Pulmonary artery endothelial cell (primary cell): ENCODE results near the gene NDUFS2. TPM values are rescaled to one million over a fixed set of nuclear protein-coding genes. Genes with fewer than 3 reads are reported as not detected.
"Not testable (repeated sequence)": the region's sequence is repeated elsewhere in the genome, so short reads cannot be mapped to it uniquely, and the experiment has no call there.

Experiments
- DNase-seq: peaks from one replicate; pipeline ENCODE4 v3.0.0-alpha.2; 2011; ENCODE audit warnings: low read depth, low spot score
- total RNA-seq: library from RNA; depleted of rRNA; stranded (reverse); fragments of >200 nt; gene quantifications from 2 replicates; pipeline ENCODE4 v1.2.3, GENCODE V29; 2014

NDUFS2 gene
- total RNA-seq, 1 donor from 2014 or later: 232 TPM

DNA sequence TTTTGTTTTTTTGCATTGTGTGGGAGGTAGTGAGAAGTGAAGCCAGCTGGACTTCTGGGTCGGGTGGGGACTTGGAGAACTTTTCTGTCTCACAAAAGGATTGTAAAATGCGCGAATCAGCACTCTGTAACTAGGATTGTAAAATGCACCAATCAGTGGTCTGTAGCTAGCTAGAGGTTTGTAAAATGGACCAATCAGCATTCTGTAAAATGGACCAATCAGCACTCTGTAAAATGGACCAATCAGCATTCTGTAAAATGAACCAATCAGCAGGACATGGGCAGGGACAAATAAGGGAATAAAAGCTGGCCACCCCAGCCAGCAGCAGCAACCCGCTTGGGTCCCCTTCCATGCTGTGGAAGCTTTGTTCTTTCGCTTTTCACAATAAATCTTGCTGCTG lies 47.9 kb downstream of the NDUFS2 start:
- DNase-seq: not testable (repeated sequence)

DNA sequence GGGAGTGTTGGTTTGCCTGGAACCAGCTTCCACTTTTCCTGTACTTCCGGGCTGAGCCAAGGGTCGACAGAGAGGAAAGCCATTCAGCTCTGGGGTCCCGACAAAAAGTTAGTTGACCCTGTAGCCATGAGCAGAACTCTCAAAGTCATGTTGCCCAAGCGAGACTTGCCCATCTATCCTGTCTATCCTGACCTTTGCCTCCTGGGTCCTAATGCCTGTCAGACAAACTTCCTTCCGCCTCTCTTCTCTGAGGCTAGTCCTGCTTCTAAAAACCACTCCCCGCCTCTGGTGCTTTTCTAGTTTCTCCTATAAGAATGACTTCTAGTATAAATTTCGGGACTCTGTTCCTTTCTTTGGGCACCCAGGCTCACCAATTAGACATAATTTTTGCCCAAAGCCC lies 48.7 kb downstream of the NDUFS2 start:
- no peak for DNase-seq

DNA sequence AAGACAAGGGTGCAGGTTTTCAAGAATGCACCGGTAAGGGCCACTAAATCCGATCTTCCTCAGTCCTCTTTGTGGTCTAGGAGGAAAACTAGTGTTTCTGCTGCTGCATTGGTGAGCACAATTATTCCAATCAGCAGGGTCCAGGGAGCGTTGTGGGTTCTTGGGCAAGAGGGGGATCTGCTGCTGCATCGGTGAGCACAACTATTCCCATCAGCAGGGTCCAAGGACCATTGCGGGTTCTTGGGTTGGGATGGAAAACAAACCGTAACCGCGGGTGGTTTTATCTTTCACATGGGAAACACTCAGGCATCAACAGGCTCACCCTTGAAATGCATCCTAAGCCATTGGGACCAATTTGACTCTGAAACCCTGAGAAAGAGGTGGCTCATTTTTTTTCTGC lies 49.4 kb downstream of the NDUFS2 start:
- DNase-seq: no peak

DNA sequence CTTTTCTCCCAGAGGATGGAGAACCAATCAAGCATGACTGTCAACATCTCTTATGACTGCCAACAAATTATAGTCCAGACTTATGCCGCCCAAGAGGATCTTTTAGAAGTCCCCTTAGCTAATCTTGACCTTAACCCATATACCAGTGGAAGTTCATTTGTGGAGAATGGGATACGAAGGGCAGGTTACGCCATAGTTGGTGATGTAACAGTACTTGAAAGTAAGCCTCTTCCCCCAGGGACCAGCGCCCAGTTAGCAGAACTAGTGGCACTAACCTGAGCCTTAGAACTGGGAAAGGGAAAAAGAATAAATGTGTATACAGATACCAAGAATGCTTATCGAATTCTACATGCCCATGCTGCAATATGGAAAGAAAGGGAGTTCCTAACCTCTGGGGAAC lies 53.1 kb downstream of the NDUFS2 start:
- not testable (repeated sequence) for DNase-seq

DNA sequence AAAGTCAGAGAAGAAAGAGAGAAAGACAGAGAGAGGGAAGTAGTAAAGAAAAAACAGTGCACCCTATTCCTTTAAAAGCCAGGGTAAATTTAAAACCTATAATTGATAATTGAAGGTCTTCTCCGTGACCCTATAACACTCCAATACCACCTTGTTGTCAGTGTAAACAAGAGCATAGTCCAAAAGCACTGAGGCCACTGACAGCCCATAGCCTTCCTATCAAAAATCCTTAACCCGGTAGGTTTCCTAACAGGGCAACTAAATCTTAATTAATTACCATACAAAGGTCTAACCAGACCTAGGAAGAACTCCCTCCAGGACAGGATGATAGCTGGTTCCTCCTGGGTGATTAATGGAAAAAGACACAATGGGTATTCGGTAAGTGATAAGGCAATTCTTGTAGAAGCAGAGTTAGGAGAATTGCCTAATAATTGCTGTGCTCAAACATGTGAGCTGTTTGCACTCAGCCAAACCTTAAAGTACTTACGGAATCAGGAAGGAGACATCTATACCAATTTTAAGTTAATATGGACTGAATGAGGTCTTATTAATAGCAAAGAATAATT lies 53.9 kb downstream of the NDUFS2 start:
- DNase-seq: not testable (repeated sequence)

DNA sequence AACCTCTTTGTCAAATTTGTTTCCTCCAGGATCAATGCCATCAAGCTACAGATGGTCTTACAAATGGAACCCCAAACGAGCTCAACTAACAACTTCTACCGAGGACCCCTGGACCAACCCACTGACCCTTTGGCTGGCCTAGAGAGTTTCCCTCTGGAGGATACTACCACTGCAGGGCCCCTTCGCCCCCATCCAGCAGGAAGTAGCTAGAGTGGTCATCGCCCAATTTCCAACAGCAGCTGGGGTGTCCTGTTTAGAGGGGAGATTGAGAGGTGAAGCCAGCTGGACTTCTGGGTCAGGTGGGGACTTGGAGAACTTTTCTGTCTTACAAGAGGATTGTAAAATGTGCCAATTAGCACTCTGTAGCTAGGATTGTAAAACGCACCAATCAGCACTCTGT lies 54.9 kb downstream of the NDUFS2 start:
- DNase-seq: not testable (repeated sequence)

DNA sequence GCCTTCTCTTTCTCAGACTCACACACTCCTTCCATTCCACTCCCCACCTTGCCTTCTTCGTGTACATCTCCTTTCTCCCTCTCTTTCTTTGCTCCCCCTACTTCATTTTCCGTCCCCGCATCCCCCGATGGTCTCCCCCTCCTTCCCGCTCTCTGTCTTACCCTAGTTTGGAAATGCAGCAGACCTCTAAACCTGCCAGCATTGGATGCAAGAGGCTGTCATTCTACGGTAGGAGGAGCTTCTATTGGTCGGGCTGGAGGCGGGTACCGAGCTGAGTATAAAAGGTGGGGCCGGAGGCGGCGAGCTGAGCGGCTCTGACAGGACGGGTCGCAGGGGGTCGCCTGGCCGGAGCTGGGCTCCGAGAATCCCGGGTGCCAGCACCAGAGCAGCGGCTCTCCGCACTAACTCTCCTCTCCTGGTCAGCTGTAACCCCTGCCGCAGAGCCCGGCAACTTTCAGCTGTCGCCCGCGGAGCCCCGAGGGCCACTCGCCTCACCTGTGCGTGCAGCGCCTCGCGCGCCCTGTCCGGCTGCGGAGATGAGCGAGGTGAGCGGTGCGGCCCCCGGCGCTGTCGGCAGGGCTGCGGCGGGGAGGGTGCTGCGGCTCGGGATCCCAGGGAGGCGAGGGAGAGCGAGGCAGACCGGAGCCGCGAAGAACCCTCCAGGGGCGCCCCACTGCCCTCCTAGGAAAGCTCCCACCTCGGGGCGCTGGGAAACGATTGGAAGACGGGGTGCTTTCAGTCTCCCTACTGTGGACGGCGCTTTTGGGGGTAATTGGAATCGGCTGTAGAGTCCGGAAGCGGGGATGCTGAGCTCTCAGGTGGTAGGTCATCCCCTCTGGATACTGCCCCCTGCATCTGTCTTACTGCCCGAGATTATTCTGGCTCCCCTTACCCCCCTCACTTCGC lies 56.5 kb downstream of the NDUFS2 start, which contains the start of gene PCP4L1:
PCP4L1 (plus strand) TSS at position 307 of the 906 bp plus-strand sequence; CDS start at position 537, 230 bp downstream.
- DNase-seq: no peak

DNA sequence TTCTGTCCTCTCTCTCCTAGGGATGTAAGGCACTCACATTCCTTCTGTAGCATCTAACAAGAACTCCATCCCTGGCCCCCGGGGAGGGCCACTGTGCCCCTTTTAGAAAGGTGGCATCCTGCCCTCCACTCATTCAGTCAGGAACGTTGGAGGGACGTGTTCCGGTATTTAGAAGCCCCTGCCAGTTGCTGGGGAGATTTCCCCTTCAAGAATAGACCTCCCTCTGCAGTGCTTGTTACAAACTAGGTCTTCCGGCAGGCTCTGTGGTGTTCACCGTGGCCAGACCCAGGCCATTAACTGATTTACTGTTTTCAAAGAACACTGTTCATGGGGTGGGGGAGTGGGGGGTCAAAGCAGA lies 57.2 kb downstream of the NDUFS2 start:
- DNase-seq: no peak

DNA sequence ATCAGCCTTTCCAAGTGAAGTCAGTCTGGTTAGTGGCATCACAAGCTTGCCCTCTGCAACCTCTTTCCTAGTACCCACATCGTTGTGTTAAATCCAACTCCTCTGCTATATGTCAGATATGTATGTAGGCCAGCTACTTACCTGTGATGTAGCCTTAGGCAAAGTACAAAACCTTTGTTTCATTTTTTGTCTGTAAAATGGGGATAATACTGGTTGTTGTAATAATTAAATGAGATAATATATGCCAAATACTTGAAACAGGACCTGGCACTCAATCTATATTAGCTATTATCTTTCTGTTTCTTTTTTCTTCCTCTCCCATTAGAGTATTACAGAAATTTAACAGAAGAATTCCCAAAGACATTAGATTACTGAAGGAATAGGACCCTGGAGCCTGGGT lies 57.6 kb downstream of the NDUFS2 start:
- DNase-seq: no peak

DNA sequence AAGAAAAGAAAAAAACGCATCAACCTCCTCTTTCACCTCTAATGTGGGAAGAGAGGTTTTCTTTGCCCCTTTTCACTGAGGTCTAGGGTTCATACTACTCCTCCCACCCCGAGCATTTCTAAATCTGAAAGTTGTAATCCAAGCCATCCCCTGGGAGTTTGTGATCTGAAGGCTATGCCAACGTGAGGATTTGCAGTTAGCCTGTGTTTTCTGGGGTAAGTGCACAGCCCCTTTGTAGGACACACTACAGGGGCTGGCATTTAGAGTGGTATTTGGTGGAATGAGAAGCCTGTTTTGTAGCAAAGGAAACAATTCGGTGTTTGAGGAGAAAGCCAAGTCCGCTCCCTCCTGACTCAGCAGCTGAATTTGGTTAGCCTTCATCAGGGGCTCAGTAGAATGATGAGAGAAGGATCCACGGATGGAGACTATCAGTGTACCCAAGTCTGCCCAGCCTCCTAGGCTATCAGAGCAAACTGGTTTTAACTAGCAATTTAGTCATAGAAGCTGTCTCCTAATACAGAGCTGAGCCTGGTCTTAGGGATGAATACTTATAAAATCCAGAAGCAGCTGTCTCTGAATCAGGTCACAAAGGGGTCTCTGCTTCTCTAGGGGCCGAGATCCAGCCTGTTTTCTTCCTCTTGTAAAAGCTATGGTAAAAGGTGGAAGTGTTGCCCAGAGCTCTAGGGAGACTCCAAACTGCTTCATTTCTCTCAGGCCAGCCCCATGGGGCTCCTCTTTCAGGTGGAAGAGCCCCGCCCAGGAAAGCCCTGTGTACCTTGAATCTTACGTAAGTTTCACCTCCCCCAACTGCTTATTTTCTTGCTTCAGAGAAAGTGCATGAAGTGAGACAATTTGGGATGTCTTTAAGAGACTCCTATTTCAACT lies 58.5 kb downstream of the NDUFS2 start:
- no peak for DNase-seq

DNA sequence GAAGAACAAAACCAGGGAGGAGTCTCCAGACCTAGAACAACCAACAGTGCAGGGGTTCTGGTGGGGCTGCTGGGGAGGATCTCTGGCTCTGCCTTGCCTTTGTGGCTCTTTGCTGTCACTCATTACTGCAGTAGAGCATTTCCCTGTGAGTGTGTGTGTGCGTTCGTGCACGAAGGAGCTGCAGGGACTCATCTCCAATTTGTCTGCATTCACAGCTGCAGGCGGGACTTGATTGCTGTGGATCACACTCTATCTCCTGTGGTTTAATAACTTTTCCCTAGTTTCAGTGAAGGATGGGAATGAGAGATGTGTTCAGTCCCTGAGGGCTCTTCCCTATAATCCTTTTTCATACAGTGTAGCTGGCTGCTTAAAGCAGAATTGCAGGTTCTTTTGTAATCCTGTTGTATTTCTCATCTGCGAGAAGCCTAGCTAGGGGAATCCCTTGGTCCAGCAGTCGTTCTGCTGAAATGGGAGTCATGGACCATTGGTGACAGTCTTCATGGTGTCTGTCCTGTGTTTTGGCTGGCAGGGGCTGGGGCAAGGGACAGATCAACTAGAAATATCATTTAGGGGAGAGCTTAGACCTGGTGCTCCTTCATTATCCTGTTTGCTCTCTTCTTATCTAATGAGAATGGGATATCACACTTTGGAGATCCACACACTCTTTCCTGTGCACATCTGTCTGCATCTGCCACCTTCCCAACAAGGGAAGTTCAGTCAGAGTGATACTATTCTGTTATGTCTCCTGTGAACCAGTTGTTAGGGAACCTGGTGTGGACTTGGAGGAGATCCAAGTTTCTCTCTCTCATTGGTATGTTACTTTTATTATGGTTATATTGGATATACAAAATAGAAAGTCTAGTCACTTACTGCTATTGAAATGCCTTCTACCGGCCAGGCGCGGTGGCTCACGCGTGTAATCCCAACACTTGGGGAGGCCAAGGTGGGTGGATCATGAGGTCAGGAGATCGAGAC lies 59.4 kb downstream of the NDUFS2 start:
- DNase-seq: no peak

Other genes with a start within 250 kb of the NDUFS2 start
- gene ITLN2, start 247.6 kb upstream of the NDUFS2 start, total RNA-seq: not detected in 2 replicates
- gene F11R, start 181.2 kb upstream of the NDUFS2 start, total RNA-seq: 242 and 246 TPM in 2 replicates
- 19.1 and 44.2 TPM in 2 replicates for gene TSTD1, start 163.4 kb upstream of the NDUFS2 start, total RNA-seq
- gene USF1, start 156.4 kb upstream of the NDUFS2 start, total RNA-seq: 95.7 and 127 TPM in 2 replicates
- gene ARHGAP30, start 132.5 kb upstream of the NDUFS2 start, total RNA-seq: 0.04 TPM in 1 of 2 replicates, not detected in the other
- 0.14 and 0.53 TPM in 2 replicates for gene NECTIN4, start 112.8 kb upstream of the NDUFS2 start, total RNA-seq
- gene KLHDC9, start 104.0 kb upstream of the NDUFS2 start, total RNA-seq: 0.60 and 0.86 TPM in 2 replicates
- 56.3 and 93.2 TPM in 2 replicates for gene PFDN2, start 84.3 kb upstream of the NDUFS2 start, total RNA-seq
- gene NIT1, start 84.3 kb upstream of the NDUFS2 start, total RNA-seq: 11.3 and 14.3 TPM in 2 replicates
- gene DEDD, start 69.7 kb upstream of the NDUFS2 start, total RNA-seq: 38.8 and 56.2 TPM in 2 replicates
- 124 and 130 TPM in 2 replicates for gene UFC1, start 48.4 kb upstream of the NDUFS2 start, total RNA-seq
- gene USP21, start 42.9 kb upstream of the NDUFS2 start, total RNA-seq: 4.6 and 8.3 TPM in 2 replicates
- gene PPOX, start 35.9 kb upstream of the NDUFS2 start, total RNA-seq: 16.0 and 19.1 TPM in 2 replicates
- 24.7 and 25.9 TPM in 2 replicates for gene B4GALT3, start 24.9 kb upstream of the NDUFS2 start, total RNA-seq
- 26.8 and 43.7 TPM in 2 replicates for gene ADAMTS4, start 3.3 kb upstream of the NDUFS2 start, total RNA-seq
- gene FCER1G, start 12.9 kb downstream of the NDUFS2 start, total RNA-seq: 0.26 and 0.49 TPM in 2 replicates
- not detected in 2 replicates for gene APOA2, start 21.3 kb downstream of the NDUFS2 start, total RNA-seq
- gene TOMM40L, start 23.7 kb downstream of the NDUFS2 start, total RNA-seq: 20.4 and 29.7 TPM in 2 replicates
- not detected in 2 replicates for gene NR1I3, start 35.8 kb downstream of the NDUFS2 start, total RNA-seq
- gene PCP4L1, start 56.4 kb downstream of the NDUFS2 start, total RNA-seq: not detected in 2 replicates
- gene MPZ, start 107.6 kb downstream of the NDUFS2 start, total RNA-seq: 0.95 and 0.99 TPM in 2 replicates
- gene SDHC, start 112.0 kb downstream of the NDUFS2 start, total RNA-seq: 31.2 and 36.0 TPM in 2 replicates
- gene CFAP126, start 165.5 kb downstream of the NDUFS2 start, total RNA-seq: not detected in 2 replicates